ENCODE results near the gene CEACAM19. TPM values are rescaled to one million over a fixed set of nuclear protein-coding genes. Genes with fewer than 3 reads are reported as not detected.
A peak's percentile ranks its signal among the peaks of the same experiment; 100 is the strongest.

Gene CEACAM19
- total and polyA plus RNA-seq, 2 of the 8 experiments (the other 6 are each of a cell fraction or from before 2014, with no cell fraction given): 3.1 to 3.4 TPM

- CTCF ChIA-PET (ENCODE audit: partially characterized antibody): interaction anchor here (0.8 to 1.3 kb wide), 3 partner anchors 17 to 65 kb away, joined by 3 to 4 read pairs (median 3); no protein-coding TSS in a partner anchor
- H3K79me1 ChIP-seq (ENCODE audit: low read depth, low read length): no peaks in the 10 kb centered on the region
Measured at GRCh38 chr19:44707794-44708193, 36.5 kb downstream of the CEACAM19 start.

More at GRCh38 chr19:44707794-44708193, 36.5 kb downstream of the CEACAM19 start:
- Histone ChIP-seq H3K36me3 (ENCODE audit: control insufficient read depth in 2 of 4, insufficient read depth in 4 of 4, low read length in 3 of 4) (no peaks in the 10 kb centered on the region), H3K4ac (replicated peaks; ENCODE audit: insufficient read length, low read depth, low read length) (no peak overlapping the region), H3K56ac (replicated peaks; ENCODE audit: insufficient read length, low read depth, low read length) (no peak overlapping the region), H4K20me1 (replicated peaks in 1 of 2; ENCODE audit: control insufficient read depth in 1 of 2, insufficient read depth in 2 of 2, low read length in 2 of 2) (no peaks in the 10 kb centered on the region), H3K23ac (ENCODE audit: insufficient read length) (no peak overlapping the region), H3K27me3 (replicated peaks in 1 of 4; ENCODE audit: control insufficient read depth in 3 of 4, extremely low read depth in 1 of 4, insufficient read depth in 3 of 4, low read length in 3 of 4) (0 out of 7 replicates have a peak, but pooled peaks cover 0 to 2% (median 0%) of the 10 kb centered on the region in 4 experiments), H2BK20ac (ENCODE audit: low read length) (no peak overlapping the region), H4K5ac (ENCODE audit: insufficient read length, low read depth, low read length) (no peak overlapping the region), H3K14ac (ENCODE audit: insufficient read length) (no peak overlapping the region), H4K8ac (ENCODE audit: extremely low read depth, insufficient read depth, low read length) (no peak overlapping the region), H3K18ac (ENCODE audit: extremely low read depth, low read length) (no peak overlapping the region), H3K4me3 (ENCODE audit: extremely low read depth in 1 of 4, insufficient read depth in 2 of 4, low read depth in 3 of 4, low read length in 4 of 4) (no peak overlapping the region), H2BK12ac (ENCODE audit: low read depth, low read length) (0 out of 2 replicates have a peak overlapping the region, but pooled peaks have one; percentile 17), H3K79me2 (ENCODE audit: control insufficient read depth in 1 of 2, insufficient read depth in 2 of 2, low read length in 2 of 2) (no peaks in the 10 kb centered on the region), H3K27ac (ENCODE audit: low read depth, low read length) (no peak overlapping the region), H2AK5ac (ENCODE audit: low read depth, low read length) (0 out of 2 replicates have a peak overlapping the region, but pooled peaks have one; percentile 40), H2BK5ac (ENCODE audit: low read depth, low read length) (no peak overlapping the region), H3K4me1 (replicated peaks in 1 of 4; ENCODE audit: control insufficient read depth in 3 of 4, insufficient read depth in 4 of 4, low read length in 3 of 4) (no peaks in the 10 kb centered on the region; a peak in 1 of 7 replicates), H3K9ac (replicated peaks in 1 of 4; ENCODE audit: extremely low read depth in 1 of 4, low read depth in 3 of 4, low read length in 3 of 4) (no peak overlapping the region), H2AFZ (ENCODE audit: low read length) (no peak overlapping the region), H3K4me2 (ENCODE audit: insufficient read depth in 1 of 2, low read depth in 2 of 2, low read length in 2 of 2) (no peak overlapping the region), H3K23me2 (ENCODE audit: low read depth, low read length) (no peaks in the 10 kb centered on the region; the same call in 1 of the 2 replicates), H2BK120ac (replicated peaks; ENCODE audit: low read depth, low read length) (no peak overlapping the region), H4K91ac (replicated peaks; ENCODE audit: insufficient read length, low read length) (peak overlapping the region; percentile 40), H3K9me3 (ENCODE audit: insufficient read depth in 2 of 2, low read depth in 1 of 2, low read length in 1 of 2) (no peaks in the 10 kb centered on the region), H2BK15ac (ENCODE audit: low read length) (no peak overlapping the region; the same call in 1 of the 2 replicates)
- DNase-seq (ENCODE audit: low read depth in 1 of 2, low spot score in 2 of 2) (no peak), FAIRE-seq (no peak)
- WGBS, 2 experiments (ENCODE audit: extremely low coverage in 1 of 2, insufficient coverage in 1 of 2, insufficient read length in 1 of 2, insufficient replicate concordance in 2 of 2, low coverage in 1 of 2, low lambda C conversion rate in 2 of 2, missing lambda C conversion rate in 1 of 2): 94% methylated on average over 14 of the region's 20 CpGs; no CpG with 5 or more reads in 1 of the 2 experiments
- POLR2A ChIA-PET (ENCODE audit: partially characterized antibody): interaction anchor here (1.3 kb wide), 1 partner anchor 379 kb away, joined by 3 read pairs; no protein-coding TSS in a partner anchor
- TF ChIP-seq E2F6 (IDR thresholded peaks at IDR 0.05) (no peak), GTF2F1 (IDR thresholded peaks at IDR 0.05; ENCODE audit: borderline replicate concordance, low read depth, low read length) (no peak), ZNF274 (IDR thresholded peaks at IDR 0.05; ENCODE audit: borderline replicate concordance, extremely low read depth, low read length) (no peak), TCF12 (IDR thresholded peaks at IDR 0.05; ENCODE audit: low read depth, low read length) (no peak), KDM4A (IDR thresholded peaks at IDR 0.05; ENCODE audit: low read depth, low read length, severe bottlenecking) (no peak), SAP30 (IDR thresholded peaks at IDR 0.05; ENCODE audit: insufficient read depth, insufficient replicate concordance, low read length) (no peak)
